Measurements from ENCODE around the gene ITGA8.

ITGA8 gene

GRCh38 chr10:15735763-15736162 lies 16.0 kb upstream of the ITGA8 start:
- no peak for DNase-seq (ENCODE audit: low read depth)

- no peak for DNase-seq (ENCODE audit: low read depth)
Observed at GRCh38 chr10:15730341-15730740, 10.6 kb upstream of the ITGA8 start.

- no peak for DNase-seq (ENCODE audit: low read depth)
Observed at GRCh38 chr10:15729890-15730289, 10.2 kb upstream of the ITGA8 start.

- DNase-seq (ENCODE audit: low read depth): no peak
Observed at GRCh38 chr10:15726042-15726441, 6.3 kb upstream of the ITGA8 start.

GRCh38 chr10:15725603-15726002 lies 5.9 kb upstream of the ITGA8 start:
- no peak for DNase-seq (ENCODE audit: low read depth)

- no peak for DNase-seq (ENCODE audit: low read depth)
Observed at GRCh38 chr10:15724683-15725082, 5.0 kb upstream of the ITGA8 start.

GRCh38 chr10:15723803-15724202 lies 4.1 kb upstream of the ITGA8 start:
- no peak for DNase-seq (ENCODE audit: low read depth)

- no peak for DNase-seq (ENCODE audit: low read depth)
Observed at GRCh38 chr10:15720635-15721287, 1.0 kb upstream of the ITGA8 start.

GRCh38 chr10:15719049-15719898 lies 448 bp downstream of the ITGA8 start:
- DNase-seq (ENCODE audit: low read depth): no peak

- DNase-seq (ENCODE audit: low read depth): no peak
Observed at GRCh38 chr10:15718694-15719048, 1.1 kb downstream of the ITGA8 start.

- DNase-seq (ENCODE audit: low read depth): no peak
Observed at GRCh38 chr10:15715619-15716227, 4.0 kb downstream of the ITGA8 start.

GRCh38 chr10:15714847-15715246 lies 4.9 kb downstream of the ITGA8 start:
- no peak for DNase-seq (ENCODE audit: low read depth)

GRCh38 chr10:15712883-15713282 lies 6.8 kb downstream of the ITGA8 start:
- DNase-seq (ENCODE audit: low read depth): no peak

- DNase-seq (ENCODE audit: low read depth): no peak
Observed at GRCh38 chr10:15710455-15710854, 9.3 kb downstream of the ITGA8 start.

GRCh38 chr10:15705298-15705697 lies 14.4 kb downstream of the ITGA8 start:
- DNase-seq (ENCODE audit: low read depth): no peak

GRCh38 chr10:15704581-15704968 lies 15.1 kb downstream of the ITGA8 start:
- no peak for DNase-seq (ENCODE audit: low read depth)

GRCh38 chr10:15703944-15704580 lies 15.7 kb downstream of the ITGA8 start:
- DNase-seq (ENCODE audit: low read depth): no peak

GRCh38 chr10:15703151-15703880 lies 16.4 kb downstream of the ITGA8 start:
- DNase-seq (ENCODE audit: low read depth): no peak

- DNase-seq (ENCODE audit: low read depth): no peak
Observed at GRCh38 chr10:15700078-15700674, 19.5 kb downstream of the ITGA8 start.

GRCh38 chr10:15695852-15696251 lies 23.9 kb downstream of the ITGA8 start:
- DNase-seq (ENCODE audit: low read depth): no peak

GRCh38 chr10:15690031-15690430 lies 29.7 kb downstream of the ITGA8 start:
- DNase-seq (ENCODE audit: low read depth): no peak

- no peak for DNase-seq (ENCODE audit: low read depth)
Observed at GRCh38 chr10:15684768-15685167, 35.0 kb downstream of the ITGA8 start.
